GM18907 (cell line): ENCODE measurements around the gene RBBP8NL.

Experiments
- ATAC-seq: cut with Tn5 transposase; IDR thresholded peaks from one replicate; pipeline ENCODE4 v1.9.1; 2021; ENCODE audit warnings: mild to moderate bottlenecking, moderate library complexity; ENCODE audit not compliant: unreplicated experiment

Gene RBBP8NL, protein sequence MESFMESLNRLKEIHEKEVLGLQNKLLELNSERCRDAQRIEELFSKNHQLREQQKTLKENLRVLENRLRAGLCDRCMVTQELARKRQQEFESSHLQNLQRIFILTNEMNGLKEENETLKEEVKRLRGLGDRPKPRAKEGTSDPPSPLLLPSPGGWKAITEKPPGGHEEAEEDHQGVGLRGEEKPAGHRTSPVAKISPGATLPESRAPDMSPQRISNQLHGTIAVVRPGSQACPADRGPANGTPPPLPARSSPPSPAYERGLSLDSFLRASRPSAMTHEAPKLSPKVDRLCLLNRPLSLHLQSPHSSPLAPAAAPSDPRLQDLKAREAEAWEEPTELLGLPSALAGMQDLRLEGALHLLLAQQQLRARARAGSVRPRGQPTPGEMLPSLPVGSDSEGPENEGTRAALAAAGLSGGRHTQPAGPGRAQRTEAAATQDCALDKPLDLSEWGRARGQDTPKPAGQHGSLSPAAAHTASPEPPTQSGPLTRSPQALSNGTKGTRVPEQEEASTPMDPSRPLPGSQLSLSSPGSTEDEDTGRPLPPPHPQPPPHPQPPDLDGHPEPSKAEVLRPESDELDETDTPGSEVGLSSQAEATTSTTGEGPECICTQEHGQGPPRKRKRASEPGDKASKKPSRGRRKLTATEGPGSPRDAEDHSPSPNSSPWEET

DNA sequence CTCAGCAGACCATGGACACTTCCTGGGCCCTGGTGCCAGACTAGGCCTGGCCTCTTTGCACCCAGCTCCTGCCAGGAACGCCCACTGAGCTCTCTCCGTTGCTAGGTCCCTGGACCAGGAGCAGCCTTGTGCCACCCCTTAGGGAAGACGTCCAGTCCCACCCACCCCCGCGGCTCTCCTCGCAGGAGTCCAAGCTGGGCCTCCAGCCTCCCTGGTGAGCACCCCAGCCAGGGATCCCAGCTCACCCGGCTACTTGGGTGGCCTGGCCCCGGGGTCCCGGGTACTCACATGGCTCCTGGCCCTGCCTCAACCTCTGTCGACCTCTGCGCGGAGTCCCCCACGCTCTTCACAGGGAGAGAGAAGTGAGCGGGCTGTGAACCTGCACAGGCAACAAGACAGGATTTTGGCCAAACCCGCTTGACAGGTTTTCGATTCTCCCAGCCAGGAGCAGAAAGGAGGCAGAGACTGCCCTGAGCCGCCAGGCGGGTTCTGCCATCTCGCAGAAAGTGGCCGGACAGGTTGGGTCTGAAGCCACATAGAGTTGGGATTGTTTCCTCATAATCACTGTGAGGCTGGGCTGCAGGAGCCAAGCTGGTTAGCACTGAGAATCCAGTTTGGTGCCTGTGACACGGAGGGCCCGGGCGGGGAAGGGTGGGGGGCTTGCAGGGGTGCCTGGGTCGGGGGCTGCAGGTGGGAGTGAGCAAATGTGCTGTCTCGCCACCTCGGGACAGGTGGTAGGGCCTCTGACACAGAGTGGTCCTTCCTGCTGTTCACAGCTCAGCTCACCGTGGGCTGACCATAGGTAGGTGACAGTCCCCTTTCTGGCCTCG, at the start of gene RBBP8NL:
TSS of gene RBBP8NL (minus strand) at position 368 of the 830 bp plus-strand sequence. CDS start 7,892 bp downstream, outside the sequence.
- no peak for ATAC-seq

DNA sequence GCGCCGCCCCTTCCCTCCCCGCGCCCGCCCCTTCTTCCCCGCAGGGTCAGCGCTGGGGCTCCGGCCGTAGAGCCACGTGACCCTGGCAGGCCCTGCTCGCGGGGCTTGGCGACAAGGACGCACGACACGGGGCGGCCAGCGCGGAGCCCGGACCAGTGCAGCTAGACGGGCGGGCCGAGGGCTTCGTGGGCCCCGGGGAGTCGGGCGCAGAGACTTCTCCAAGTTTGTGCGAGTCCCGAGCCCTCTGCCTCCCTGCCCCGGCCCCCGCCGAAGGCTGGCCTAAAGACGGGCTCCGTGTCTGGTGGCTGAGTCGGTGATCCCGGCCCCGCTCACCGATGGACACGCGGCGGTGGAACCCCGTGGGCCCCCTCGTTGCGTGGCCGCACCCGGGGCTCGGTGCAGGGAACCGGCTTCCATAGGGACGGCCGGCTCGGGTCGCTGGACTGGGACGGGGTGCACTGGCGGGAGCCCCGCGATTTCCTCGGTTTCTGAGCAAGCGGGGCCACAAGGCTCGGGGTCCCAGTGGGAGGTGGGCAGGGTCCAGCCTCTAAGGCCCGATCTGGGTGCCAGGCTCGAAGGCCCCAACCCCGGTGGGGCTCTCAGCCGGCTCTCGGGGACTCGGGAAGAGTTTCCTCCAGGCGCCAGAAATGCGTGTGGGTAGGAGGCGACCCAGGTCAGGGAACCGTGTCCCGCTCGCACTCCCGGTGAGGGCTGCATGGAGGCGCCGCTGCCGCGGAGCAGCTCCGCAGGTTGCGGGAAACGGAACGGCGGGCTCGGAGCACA, 48.9 kb upstream of the RBBP8NL start:
- no peak for ATAC-seq

DNA sequence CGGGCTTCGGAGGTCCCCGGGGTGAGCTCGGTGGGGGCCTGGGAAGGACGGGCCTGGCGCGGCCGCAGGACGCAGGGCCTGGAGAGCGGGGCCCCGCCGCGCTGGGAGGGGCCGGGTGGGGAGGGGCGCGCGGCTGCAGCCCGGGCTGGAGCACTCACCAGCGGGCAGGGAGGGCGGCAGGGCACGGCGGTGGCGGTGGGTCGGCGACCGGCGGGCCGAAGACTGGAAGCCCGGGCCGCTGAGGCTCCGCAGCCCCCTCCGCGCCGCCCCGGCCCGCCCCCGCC, 48.4 kb upstream of the RBBP8NL start, which contains the start of gene GATA5:
TSS of gene GATA5 (minus strand) at position 224 of the 284 bp plus-strand sequence. CDS start 474 bp downstream, outside the sequence.
- no peak for ATAC-seq

DNA sequence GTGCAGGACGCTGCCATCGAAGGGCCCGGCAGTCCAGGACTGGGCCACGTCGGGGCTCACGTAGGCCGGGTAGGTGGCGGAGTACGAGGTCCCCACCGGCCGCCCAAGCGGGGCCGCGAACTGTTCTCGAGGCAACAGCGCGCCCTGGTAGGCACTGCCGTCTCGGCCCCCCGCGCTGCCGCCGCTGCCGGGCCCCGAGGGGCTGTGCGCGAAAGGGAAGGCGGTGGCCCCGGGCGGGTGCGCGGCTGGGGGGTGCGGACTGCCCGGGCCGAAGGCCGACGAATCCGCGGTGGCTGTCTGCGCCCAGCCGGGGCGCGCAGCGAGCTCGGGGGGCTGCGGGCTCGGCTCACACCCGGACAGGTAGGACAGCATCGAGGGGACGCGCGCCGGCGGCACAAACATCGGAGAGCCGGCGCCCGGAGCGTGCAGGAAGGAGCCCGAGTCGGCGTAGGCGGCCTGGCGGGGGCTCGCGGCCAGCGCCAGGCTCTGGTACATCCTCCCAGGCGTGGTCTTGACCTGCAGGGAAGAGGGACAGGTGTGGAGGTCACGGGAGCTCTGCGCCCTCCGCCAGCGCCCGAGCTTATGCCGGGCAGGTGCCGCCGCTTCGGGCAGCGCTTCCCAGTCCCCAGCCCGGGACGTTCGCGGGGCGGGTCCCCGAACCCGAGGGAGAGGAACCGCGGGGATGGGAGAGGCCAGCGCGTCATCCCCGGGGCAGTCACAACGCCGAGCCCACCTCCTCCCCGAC, 47.9 kb upstream of the RBBP8NL start:
- no peak for ATAC-seq

DNA sequence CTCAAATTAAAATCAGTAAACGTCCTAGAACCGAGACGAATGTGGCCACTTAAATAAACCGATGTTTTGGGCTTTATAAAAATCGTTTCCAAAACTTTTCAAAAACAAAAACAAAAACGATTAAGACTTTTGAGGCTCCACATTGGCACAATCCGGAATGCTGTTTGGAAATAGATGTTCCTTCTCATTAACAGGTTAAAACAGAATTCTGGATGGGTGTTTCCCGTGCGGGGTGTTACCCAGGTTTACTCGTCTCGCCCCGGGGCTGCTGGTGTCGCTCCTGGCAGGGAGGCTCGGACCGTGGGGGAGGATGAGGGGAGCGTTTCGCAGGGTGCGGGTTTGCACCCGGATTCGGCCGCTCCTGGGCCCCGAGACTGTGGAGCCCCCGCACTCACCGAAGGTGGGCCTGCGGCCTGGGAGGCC, 47.3 kb upstream of the RBBP8NL start:
- no peak for ATAC-seq

DNA sequence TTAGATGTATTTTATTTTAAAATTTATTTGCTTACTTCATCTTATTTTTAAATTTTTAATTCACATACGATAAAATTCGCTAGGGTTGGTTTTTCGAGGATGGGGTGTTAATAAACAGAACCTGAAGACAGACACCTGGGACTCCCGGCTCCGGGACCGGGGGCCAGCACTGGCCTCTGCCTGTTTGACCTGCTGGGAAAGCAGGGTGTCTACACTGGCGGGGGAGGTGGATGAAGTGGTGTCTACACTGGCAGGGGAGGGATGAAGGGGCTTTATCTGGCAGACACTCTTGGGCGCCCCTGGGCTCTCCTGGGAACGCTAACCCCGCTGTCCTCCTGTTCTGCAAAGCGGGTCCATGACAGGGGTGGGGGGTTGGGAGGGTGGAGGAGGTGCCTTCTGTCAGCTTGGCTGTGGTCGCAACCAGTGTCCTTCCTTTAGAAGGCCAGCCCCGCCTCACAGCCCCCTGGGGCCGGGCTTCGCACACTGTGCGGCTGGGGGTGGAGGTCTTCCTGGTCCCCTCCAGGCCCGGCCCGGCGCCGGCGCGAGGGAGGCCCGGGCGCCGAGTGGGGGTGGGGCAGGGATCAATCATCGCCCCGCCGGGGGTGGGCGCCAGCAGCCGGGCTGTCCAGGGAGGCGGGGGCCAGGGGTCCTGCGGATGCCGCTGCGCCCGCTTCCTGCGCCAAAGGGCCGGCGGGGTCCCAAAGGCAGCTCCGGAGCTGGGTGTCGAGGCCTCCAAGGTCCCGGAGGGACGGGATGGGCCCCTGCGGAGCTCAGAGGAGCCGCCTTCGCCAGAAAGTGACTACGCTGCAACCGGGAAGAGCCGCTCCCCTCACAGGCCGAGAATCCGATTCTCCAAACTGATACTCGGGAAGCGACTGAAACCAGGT, 46.6 kb upstream of the RBBP8NL start:
- ATAC-seq = no peak

DNA sequence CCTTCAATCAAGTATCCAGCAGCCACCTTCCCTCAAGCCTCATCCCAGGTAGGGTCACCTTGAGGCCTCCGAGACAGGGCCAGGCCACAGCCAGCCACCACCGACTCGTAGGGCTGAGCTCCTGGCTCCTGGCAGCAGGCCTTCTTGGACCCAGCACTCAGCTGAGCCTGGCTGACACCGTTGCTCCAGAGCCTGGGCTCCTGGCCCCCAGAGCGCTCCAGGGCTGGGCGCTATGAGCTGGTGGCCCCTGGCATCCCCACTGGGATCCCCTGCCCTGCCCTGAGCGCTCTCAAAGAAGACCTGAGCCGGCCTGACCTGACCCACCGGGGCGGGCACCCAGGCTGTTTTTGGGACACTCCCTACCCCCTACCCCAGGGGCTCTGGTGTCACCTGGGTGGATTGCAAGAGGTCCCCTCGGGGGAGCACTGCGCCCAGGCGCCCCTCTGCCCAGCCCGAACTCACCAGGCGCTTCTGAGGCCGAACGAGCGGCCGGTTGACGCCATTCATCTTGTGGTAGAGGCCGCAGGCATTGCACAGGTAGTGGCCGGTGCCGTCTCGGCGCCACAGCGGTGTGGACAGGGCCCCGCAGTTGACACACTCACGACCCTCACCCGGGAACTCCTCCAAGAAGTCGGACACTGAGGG, 45.7 kb upstream of the RBBP8NL start:
- ATAC-seq = no peak

DNA sequence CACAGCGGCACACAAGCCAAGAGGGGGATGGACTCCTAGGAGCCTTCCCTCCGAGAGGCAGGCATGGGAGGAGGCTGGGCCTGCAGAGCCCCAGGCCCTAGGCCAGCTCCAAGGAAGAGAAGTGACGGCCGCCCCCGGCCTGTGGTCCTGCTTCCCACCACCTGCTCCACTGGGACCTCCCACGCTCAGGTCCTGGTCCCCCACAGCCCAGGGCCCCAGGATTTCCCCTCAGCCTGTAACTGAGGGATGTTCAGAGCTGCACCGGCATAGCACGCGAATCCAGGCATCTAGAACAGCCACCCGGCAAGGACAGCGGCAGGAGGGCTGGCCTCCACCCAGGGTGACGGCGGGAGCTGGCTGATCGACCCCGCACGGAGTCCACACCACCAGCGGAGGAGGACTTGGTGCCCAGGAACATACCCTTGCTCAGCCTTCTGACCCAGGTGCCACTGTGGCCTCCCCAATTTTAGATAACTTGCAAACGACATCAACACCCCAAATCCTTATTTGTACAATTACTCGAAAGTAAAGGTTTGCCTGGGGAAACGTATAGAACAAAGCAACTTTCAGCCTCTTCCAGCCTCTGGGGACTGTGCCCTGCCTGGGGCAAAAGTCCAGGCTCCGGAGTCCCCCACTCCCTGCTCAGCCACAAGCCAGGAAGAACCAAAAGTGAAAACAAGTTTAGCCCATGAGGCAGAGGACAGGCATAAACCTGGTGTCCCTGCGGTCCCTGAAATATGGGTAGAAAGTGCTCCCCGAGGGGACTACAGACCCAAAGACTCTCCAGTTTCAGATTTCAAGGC, 45.0 kb upstream of the RBBP8NL start:
- ATAC-seq = no peak

DNA sequence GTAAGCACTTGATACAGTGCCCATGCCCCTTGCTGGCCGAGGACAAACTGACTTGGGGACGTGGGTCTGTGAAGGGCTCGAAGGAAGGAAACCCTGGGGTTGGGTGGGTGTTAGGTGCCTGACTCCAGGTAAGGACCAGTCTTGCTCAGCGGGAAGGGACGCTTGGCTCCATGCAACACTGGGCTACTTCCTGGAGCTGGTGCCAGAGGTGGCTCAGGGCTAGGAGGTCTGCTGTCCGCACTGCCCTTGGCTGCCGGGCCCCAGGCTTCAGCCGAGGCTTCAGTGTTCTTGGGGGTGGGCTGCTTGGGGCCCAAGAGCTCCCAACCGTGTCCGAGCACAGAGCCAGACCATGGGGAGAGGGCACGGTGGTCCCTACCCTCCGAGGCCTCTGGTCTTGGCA, 43.1 kb upstream of the RBBP8NL start:
- no peak for ATAC-seq

DNA sequence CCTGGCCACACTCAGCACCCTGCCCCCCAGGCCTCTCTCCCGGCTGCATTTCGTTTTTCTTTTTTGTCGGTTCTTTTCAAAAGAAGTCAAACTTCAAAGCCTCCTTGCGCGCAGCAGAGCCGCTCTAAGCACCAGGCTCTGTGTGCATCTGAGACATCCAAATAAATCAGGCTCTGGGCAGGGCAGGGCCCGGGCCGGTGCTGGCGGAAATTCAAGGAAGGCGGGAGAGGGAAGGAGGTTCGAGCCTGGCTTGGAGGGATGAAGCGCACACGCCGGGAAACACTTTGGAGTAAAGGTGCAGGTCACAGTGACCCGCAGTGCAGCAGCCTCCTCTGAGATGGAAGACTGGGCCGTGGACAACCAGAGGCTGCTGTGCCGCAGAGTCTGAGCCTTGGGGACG, 42.7 kb upstream of the RBBP8NL start:
- ATAC-seq = no peak

DNA sequence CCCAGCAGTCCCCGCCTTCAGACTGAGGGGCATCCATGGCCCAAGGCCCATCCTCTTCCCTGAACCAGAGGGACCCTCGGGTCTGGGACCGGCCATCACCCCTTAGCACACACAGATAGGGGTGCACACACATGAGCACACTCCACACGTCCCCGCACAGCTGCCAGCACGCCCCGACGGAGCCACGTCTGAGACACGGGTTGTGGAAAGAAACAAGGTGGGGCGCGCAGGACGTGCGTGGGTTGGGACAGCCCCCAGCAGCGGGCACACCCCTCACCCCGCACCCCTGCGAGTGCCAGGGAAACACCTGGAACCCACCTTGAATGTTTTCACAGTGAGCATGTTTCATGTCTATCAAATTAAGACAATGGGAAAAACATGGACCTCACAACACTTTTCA, 42.0 kb upstream of the RBBP8NL start:
- ATAC-seq = no peak

DNA sequence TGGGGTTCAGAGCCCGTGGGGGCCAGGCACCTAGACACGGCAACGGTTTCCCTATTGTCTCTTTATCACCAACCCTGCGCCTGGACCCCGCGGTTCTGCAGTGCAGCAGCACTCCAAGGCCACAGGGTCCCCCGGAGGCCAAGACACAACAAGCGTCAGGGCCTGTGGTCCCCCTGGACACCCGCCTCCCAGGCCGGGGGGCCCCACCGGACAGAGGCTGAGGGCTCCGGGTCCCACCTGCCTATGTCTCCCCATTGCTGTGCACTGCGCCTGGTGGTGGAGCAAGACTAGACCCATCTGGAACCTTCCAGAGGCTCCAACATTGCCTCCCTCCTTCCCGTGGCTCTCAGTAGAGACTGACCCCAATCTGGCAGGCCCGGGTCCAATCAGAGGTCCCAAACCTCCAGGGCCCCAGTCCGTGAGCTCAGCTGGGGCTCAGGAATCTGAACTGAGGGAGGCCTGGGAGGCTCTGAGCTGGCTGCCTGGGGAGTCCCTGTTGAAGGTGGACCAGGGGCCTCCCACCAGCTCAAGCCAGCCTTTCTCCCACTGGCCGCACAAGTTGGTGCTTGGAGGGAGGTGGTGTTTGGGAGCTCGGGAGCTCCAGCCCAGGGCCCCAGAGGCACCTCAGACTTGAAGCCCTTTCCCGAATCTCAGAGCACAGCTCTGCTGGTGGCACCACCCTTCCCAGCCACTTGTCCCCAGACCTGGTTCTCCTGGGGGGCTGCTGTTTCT, 39.6 kb upstream of the RBBP8NL start:
- no peak for ATAC-seq

DNA sequence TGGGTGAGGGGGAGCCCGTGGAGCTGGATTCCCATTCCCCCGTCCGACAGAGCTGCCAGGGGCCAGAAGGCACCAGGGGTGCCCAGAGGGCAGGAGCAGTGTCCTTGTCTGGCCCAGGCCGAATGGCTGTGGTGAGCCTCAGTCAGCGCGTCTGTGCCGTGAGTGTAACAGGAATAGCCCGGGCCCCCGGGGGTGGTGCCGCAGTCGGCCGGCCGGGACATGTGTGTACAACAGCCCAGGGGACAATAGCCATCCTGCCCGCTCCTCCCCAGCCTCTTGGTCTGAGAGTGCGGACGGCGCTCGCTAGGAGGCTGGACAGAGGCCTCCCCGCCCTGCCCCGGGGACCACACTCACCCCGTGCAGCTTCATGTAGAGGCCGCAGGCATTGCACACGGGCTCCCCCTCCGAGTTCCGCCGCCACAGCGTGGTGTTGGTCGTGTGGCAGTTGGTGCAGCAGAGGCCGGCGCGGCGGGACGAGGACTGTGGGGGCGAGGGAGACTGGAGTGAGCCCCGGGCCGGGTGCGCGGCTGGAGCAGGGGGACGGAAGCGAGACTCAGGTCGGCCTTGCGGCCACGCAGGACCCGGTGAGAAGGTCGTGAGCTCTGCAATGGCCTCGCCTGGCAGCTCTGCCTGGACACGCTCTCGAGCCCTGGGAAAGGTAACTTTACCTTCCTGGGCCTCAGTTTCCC, 38.9 kb upstream of the RBBP8NL start:
- ATAC-seq = no peak

DNA sequence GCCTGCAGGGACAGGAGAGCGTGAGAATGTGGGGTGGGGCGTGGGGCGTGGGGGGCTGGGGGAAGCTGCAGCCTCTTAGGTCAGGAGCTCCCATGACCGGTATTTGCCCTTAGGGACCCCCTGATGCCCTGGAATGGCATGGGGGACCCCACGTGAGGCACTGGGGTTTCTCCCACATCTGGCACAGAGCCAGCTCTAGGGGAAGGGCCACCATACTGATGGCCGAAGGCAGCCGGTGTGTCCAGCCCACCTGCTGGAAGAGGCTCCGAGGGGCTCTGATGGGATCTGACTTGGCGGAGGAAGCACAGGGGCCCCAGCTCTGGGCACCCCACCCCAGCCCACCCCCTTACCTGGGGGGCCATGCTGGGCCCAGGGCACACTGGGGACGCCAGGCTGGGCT, 37.7 kb upstream of the RBBP8NL start:
- no peak for ATAC-seq

DNA sequence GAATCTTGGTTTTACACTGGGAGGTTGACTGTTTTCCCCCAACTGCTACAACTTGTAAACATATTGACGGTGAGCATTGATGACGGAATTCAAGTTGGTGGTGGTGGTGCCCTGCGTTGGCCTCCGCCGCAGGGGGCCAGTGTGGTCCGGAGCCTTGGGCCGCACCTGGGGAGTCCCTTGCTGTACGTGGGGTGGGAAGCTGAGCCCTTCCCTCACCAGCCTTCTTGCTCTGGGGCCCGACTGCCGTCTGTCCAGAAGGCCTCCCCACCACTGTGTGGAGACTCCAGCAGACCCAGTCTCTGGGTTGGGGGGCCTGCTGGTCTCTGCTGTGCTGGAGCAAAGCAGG, 37.1 kb upstream of the RBBP8NL start:
- no peak for ATAC-seq

DNA sequence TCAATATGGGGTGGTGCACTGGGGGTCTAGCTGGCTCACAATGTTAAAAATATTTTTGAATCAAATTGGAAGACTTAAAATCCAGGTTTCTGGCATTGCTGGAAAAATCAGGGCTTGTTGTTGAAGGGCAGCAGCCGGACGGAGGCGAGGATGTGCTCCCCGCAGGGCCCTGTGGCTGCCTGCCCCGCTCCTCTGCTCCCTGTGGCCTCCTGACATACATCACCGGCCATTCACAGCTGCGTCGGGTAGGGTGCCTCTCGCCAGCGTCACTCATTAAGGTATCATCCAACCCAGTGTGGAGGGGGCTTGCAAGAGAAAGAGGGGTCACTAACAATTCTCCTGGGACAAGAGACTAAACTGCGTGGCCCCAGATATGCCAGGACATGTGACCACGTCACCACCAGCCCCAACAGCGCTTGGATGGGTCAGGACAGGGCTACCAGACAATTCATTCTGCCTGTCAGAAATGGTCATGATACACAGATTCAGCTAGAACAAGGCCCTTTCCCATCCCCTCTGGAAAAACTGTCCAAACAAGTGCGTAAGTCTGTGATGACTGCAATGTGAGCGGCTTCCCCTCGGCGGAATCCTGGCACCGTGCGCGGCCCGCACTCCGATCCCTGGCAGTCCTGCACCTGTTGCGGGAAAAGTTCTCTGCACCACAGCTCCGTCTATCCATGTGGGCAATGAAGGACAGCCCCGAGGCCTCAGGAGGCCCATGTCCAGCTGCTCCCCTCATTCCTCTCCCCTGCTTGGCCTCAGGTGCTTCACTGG, 36.5 kb upstream of the RBBP8NL start:
- ATAC-seq = no peak
